WERI-Rb-1 (cell line): Measurements from ENCODE around the gene VMP1.

ENCODE experiments used
- DNase-seq: peaks from one replicate; pipeline ENCODE4 v3.0.0-alpha.2; 2020
- H3K27ac ChIP-seq: fragments of 250-450 bp; sonication (Bioruptor Pico); 2 replicates; pipeline ENCODE4 v1.5.1; 2020; ENCODE audit warnings: mild to moderate bottlenecking, moderate library complexity
- H3K27me3 ChIP-seq: fragments of 250-450 bp; sonication (Bioruptor Pico); 2 replicates; pipeline ENCODE4 v1.5.1; 2021; ENCODE audit warnings: mild to moderate bottlenecking, low read depth, moderate library complexity; ENCODE audit not compliant: insufficient read depth, severe bottlenecking
- H3K36me3 ChIP-seq: fragments of 250-450 bp; sonication (Bioruptor Pico); 2 replicates; pipeline ENCODE4 v1.5.1; 2020; ENCODE audit warnings: mild to moderate bottlenecking, moderate library complexity
- H3K4me3 ChIP-seq: 2 replicates; pipeline ENCODE4 v1.5.1; 2011; ENCODE audit warnings: low read depth, mild to moderate bottlenecking, control low read depth, low read length
- H3K9me3 ChIP-seq: fragments of 250-450 bp; sonication (Bioruptor Pico); 2 replicates; pipeline ENCODE4 v1.5.1; 2021; ENCODE audit warnings: mild to moderate bottlenecking, moderate library complexity; ENCODE audit not compliant: severe bottlenecking
- TF ChIP-seq, protein P1 (sequence below): IDR thresholded peaks from 2 replicates; pipeline ENCODE4 v1.5.1; 2011; ENCODE audit warnings: low read depth, mild to moderate bottlenecking, control low read depth, inconsistent platforms, low read length

Gene VMP1

GRCh38 chr17:59748591-59748990 is 41.1 kb downstream of the VMP1 start:
- Histone ChIP-seq H3K27ac (no peak overlapping the region), H3K36me3 (no peaks in the 10 kb centered on the region; the same call in 1 of the 2 replicates), H3K9me3 (no peaks in the 10 kb centered on the region), H3K27me3 (no peaks in the 10 kb centered on the region), H3K4me3 (no peak overlapping the region)
- TF ChIP-seq, protein P1, sequence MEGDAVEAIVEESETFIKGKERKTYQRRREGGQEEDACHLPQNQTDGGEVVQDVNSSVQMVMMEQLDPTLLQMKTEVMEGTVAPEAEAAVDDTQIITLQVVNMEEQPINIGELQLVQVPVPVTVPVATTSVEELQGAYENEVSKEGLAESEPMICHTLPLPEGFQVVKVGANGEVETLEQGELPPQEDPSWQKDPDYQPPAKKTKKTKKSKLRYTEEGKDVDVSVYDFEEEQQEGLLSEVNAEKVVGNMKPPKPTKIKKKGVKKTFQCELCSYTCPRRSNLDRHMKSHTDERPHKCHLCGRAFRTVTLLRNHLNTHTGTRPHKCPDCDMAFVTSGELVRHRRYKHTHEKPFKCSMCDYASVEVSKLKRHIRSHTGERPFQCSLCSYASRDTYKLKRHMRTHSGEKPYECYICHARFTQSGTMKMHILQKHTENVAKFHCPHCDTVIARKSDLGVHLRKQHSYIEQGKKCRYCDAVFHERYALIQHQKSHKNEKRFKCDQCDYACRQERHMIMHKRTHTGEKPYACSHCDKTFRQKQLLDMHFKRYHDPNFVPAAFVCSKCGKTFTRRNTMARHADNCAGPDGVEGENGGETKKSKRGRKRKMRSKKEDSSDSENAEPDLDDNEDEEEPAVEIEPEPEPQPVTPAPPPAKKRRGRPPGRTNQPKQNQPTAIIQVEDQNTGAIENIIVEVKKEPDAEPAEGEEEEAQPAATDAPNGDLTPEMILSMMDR, result no peak
- no peak for DNase-seq

- no peaks in the 10 kb centered on the region for H3K27me3 ChIP-seq
- no peaks in the 10 kb centered on the region for H3K9me3 ChIP-seq
- peaks cover 4% of the 10 kb centered on the region for H3K36me3 ChIP-seq
- no peak overlapping the region for H3K27ac ChIP-seq
- no peak overlapping the region for H3K4me3 ChIP-seq
- no peak for DNase-seq
- TF ChIP-seq, protein P1, result no peak
These were observed 44.5 kb downstream of the VMP1 start for GRCh38 chr17:59751955-59752413.

DNA sequence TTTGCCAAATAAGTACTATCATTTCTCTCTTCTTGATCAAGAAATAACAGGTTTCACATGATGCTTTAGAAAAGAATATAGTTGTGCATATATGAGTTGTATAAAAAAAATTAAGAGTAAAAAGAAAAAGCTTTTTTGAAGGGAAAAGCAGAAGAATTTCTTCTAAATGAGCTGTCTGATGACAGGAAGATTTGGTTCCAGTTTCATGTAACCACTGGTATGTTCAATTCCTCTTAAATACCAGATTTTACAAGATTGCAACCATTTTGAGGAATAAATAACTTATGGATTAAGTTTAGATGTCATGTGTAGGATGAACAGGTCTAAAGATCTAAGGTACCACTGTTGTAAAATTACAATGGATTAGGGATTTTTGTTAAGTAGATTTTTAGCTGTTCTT is 45.0 kb downstream of the VMP1 start:
- Histone ChIP-seq H3K27ac (no peak overlapping the region), H3K36me3 (peaks cover 4% of the 10 kb centered on the region), H3K9me3 (no peaks in the 10 kb centered on the region), H3K27me3 (no peaks in the 10 kb centered on the region), H3K4me3 (no peak overlapping the region)
- TF ChIP-seq, protein P1, result no peak
- no peak for DNase-seq

DNA sequence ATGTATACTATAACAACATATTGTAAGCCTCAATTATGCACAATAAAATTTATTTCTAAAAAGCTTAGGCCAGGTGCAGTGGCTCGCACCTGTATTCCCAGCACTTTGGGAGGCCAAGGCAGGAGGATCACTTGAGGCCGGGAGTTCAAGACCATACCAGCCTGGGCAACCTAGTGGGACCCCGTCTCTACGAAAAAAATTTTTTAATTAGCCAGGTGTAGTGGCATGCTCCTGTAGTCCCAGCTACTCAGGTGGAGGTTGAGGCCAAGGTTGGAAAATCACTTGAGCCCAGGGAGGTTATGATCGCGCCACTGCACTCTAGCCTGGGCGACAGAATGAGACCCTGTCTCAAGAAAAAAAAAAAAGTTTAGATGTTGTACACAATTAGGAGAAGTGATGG is 45.5 kb downstream of the VMP1 start:
- no peak for DNase-seq
- no peaks in the 10 kb centered on the region for H3K27me3 ChIP-seq
- no peak overlapping the region for H3K27ac ChIP-seq
- no peaks in the 10 kb centered on the region for H3K9me3 ChIP-seq
- H3K4me3 ChIP-seq, result no peak overlapping the region
- H3K36me3 ChIP-seq, result peaks cover 4% of the 10 kb centered on the region
- TF ChIP-seq, protein P1, result no peak

DNA sequence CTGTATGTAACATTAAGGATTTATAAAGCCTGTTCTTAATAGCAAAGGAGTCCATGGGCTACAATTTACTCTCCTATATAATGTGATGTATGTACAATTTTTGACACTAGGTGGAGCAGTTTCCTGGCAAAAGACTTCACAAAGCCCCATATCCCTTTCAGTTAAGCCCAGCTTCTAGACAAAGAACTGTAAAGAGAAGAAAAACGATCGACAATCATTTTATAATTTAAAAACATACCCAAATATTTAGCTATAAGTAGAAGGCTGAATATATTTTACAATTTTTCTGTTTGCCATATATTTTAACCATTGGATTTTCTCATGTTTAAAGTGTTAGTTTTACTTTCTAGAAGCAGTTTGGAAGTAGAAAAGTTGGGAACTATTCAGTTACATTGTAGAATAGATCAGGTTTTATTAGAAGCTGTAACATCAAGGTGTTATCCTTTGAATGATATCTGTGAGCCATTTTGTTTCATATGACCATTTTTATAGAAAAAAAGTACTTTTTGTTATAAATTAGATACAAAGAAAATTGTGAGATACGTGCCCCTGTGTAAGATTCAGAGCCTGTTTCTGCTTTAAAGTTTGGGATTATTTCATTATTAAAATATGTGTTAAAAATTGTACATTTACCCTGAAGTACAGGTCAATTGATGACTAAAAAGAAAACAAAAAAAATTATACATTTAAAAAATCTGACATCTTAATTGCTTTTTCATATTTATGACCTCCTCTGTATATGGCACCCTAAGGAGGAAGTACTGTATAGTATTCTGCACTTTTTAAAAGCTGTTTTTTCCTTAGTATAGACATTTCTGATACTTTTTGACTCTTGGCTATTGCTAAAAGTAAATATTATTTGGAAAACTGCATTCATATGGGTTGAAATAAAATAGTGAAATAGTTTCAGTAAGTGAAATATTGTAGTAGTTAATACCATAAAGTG is 46.3 kb downstream of the VMP1 start:
- Histone ChIP-seq H3K9me3 (no peaks in the 10 kb centered on the region), H3K36me3 (peaks cover 7% of the 10 kb centered on the region), H3K27me3 (no peaks in the 10 kb centered on the region), H3K27ac (no peak overlapping the region), H3K4me3 (no peak overlapping the region)
- TF ChIP-seq, protein P1, result peak; percentile 57
- DNase-seq, result no peak
